NOMO-1 treated with DMSO at 0.1 percent for 48 hours (cell line): Measurements from ENCODE around the gene EAPP.
"Not testable (repeated sequence)": the region's sequence is repeated elsewhere in the genome, so short reads cannot be mapped to it uniquely, and the experiment has no call there.

Experiments
- DNase-seq: peaks from one replicate; lab custom pipeline; 2025; ENCODE audit not compliant: unreplicated experiment; lab: John Stamatoyannopoulos, UW

The EAPP gene

DNA sequence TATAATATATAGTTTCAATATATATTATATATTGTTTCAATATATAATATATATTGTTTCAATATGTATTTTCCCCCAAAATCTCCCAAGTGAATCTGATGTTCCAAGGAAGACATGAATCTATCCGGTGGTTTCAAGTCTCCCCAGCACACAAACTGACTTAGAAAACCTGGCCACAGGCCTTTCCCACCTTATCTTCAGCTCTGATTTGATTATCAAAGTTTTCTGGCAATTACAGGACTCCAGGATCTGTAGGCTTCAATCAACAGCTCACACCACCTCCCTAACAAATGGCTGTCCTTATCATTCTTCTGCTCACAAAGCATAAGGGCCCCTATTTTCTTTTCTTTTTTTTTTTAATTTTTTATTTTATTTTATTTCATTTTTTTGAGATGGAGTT is 54.8 kb downstream of the EAPP start:
- DNase-seq = no peak

DNA sequence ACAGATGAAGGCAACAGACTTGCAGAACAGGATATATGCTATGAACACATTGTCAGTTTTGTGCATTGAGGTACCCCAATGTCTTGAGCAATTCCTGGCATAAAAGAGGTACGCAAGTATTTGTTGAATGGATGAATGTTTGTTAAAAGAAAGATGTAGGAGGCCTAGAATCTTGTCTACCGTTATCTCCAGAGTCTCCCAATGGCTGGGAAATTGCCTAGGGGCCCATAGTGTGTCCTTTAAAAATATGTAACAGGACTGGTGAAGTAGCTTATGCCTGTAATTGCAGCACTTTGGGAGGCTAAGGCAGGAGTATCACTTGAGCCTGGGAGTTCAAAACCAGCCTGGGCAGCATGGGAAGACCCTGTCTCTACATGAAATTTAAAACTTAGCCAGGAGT is 57.0 kb downstream of the EAPP start:
- DNase-seq = no peak

GRCh38 chr14:34479694-34480093 is 59.8 kb downstream of the EAPP start:
- DNase-seq = no peak

- no peak for DNase-seq
These were observed 61.2 kb downstream of the EAPP start for GRCh38 chr14:34478261-34478660.

GRCh38 chr14:34476036-34476435 is 63.5 kb downstream of the EAPP start:
- not testable (repeated sequence) for DNase-seq

DNA sequence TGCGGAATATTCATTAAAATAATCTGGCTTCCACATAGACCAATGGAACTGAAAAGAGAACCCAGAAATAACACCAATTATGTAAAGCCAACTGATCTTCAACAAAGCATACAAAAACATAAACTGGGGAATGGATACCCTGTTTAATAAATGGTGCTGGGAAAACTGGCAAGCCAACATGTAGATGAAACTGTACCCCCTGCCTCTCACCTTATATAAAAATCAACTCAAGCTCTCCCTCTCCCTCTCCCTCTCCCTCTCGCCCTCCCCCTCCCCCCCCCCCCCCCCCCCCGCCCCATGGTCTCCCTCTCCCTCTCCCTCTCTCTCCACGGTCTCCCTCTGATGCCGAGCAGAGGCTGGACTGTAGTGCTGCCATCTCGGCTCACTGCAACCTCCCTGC is 64.3 kb downstream of the EAPP start:
- no peak for DNase-seq

DNA sequence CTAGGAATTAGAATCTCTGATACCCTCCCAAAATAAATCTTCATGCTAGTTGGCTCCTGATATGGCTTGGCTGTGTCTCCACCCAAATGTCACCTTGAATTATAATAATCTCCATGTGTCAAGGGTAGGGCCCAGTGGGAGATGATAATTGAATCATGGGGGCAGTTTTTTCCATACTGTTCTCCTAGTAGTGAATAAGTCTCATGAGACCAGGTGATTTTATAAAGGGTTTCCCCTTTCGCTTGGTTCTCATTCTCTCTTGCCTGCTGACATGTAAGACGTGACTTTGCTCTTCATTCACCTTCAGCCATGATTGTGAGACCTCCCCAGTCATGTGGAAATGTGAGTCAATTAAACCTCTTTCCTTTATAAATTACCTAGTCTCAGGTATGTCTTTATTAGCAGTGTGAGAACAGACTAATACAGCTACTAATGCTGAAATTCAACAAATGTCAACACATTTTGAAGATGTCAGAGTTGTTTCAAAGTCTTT is 65.3 kb downstream of the EAPP start:
- DNase-seq = no peak

DNA sequence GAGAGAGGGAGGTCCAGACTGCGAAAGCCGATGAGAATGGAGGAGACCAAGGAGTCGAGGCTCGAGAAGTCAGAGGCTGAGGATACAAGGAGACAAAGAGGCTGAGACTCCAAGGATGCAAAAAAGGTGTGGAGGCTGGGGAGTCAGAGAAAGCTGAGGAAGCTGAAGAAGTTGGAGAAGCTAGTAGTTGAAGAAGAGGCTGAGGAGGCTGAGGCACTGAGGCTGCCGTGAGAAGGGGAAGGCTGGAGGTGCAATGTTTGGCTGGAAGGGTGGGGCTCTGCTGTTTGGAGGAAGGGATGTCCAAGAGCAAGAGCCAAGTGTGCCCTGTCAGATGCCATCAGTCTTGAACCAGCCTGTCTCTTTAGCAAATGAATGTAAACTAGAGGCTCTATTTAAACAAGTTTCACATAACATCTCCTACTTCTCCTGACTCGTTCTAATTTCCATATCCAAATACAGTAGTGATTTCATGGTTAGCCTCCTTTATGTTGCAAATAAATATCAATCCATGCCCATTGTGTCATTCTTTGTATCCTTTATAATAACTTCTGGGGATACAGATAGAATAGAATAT is 66.7 kb downstream of the EAPP start:
- DNase-seq = no peak

GRCh38 chr14:34470319-34470718 is 69.2 kb downstream of the EAPP start:
- no peak for DNase-seq

- no peak for DNase-seq
These were observed 72.8 kb downstream of the EAPP start for GRCh38 chr14:34466691-34467090.
